GM20000 (cell line): ENCODE data around the gene KDM2A.

Experiments
- DNase-seq: peaks from one replicate; pipeline ENCODE4 v3.0.0; 2012; ENCODE audit warnings: low spot score
- TF ChIP-seq, protein P1 (sequence below): IDR thresholded peaks from 2 replicates; pipeline ENCODE4 v1.5.1; 2012; ENCODE audit warnings: mild to moderate bottlenecking, control low read depth; ENCODE audit errors: extremely low read depth, missing control alignments

The KDM2A gene

DNA sequence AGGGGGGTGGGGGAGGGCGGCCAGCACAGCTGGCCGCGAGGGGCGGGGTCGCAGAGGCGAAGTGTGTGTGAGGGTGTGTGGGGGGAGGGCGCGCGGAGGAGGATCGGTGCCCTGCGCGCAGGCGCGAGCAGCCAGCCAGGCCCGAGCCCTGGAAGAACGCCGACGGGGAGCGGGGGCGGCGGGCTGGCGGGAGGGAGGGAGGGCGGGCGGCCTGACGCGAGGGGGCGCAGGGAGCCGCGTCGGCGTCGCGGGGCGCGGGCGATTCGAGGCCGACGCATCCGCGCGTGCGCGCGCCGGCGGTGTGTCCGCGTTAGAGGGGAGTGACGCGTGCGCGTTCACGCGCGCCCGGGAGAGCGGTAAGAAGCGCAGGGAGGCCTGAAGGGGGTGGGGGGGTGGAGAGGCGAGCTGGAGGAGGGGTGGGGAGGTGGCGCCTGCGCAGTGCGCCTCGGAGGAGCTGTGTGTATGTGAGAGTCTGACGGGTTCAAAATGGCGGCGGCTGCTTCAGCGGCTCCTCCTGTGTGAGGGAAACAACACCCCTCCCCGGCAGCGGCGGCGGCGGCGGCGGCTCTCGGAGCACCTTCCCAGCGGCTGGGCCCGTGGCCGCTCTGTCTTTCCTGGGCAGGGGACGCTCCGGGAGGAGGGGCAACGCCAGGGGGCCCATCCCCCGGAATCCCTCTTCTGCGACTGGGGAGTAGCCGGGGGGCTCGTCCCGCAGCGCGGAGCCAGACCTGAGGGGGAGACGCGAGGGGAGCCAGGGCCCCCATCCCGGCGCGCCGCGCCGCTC, at the start of gene KDM2A:
Gene KDM2A, plus strand, starts transcription at position 463 of the 784 bp plus-strand sequence. CDS start 2,054 bp downstream, outside the sequence.
- TF ChIP-seq, protein P1, sequence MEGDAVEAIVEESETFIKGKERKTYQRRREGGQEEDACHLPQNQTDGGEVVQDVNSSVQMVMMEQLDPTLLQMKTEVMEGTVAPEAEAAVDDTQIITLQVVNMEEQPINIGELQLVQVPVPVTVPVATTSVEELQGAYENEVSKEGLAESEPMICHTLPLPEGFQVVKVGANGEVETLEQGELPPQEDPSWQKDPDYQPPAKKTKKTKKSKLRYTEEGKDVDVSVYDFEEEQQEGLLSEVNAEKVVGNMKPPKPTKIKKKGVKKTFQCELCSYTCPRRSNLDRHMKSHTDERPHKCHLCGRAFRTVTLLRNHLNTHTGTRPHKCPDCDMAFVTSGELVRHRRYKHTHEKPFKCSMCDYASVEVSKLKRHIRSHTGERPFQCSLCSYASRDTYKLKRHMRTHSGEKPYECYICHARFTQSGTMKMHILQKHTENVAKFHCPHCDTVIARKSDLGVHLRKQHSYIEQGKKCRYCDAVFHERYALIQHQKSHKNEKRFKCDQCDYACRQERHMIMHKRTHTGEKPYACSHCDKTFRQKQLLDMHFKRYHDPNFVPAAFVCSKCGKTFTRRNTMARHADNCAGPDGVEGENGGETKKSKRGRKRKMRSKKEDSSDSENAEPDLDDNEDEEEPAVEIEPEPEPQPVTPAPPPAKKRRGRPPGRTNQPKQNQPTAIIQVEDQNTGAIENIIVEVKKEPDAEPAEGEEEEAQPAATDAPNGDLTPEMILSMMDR: no peak
- DNase-seq: peak; percentile 100

DNA sequence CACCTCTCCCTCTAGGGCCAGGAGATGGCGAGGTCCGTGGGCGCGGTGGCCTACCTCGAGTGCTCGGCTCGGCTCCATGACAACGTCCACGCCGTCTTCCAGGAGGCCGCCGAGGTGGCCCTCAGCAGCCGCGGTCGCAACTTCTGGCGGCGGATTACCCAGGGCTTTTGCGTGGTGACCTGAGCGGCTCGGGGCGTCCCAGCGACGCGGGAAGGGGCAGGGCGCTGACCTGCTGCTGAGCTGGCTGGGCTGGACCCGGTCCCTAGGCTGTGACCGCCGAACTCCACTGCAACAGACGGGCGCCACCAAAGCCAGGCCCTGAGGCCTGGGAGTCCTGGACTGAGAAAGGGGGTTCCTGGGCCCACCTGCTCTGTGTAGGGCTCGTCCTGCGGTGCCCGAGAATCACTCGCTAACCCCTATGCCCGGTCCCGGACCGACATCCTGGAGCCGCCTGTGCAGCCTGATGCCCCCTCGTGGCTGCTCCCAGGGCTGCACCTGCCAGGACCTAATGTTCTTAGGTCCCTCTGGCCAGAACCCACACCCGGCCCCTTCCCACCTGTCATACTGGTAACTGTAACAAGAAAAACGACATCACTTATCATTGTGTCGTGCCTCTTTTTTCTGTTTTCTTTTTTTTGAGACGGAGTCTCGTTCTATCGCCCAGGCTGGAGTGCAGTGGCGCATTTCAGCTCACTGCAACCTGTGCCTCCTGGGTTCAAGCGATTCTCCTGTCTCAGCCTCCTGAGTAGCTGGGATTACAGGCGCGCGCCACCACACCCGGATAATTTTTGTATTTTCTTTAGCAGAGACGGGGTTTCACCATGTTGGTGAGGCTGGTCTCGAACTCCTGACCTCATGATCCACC, 47.4 kb upstream of the KDM2A start:
- TF ChIP-seq, protein P1: peak; percentile 69

DNA sequence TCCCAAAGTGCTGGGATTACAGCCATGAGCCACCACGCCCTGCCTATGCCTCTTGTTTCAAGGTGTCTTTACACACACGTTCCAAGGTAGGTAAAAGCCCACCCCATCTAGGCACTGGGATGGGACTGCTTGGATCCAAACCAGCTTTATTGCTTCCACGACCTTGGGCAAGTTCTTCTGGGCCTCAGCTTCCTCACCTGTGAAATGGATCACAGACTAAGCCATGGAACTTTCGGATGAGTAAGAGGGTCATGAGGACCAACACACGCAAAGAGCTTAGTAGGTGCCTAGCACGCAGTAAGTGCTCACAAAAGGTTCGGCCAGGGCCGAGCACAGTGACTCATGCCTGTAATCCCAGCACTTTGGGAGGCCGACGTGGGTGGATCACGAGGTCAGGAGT, 46.8 kb upstream of the KDM2A start:
- TF ChIP-seq, protein P1: no peak

More for the DNA sequence above, 47.4 kb upstream of the KDM2A start:
- DNase-seq: peak; percentile 92

DNA sequence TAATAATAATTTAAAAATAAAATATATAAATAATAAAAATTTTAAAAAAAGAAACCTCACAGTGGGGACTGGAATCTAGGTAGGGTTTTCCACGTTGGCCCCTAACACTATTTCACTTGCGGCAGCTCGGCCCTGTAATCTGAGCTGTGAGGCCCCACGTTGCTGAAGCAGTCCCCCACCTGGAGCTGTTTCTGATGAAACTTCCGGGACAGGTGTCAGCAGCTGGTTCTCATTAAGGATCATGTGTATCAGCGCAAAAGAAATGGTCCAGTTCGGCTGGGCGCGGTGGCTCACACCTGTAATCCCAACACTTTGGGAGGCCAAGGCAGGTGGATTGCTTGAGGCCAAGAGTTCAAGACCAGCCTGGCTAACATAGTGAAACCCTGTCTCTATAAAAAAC, 45.2 kb upstream of the KDM2A start:
- TF ChIP-seq, protein P1: no peak
- no peak for DNase-seq

More for the DNA sequence above, 46.8 kb upstream of the KDM2A start:
- no peak for DNase-seq

DNA sequence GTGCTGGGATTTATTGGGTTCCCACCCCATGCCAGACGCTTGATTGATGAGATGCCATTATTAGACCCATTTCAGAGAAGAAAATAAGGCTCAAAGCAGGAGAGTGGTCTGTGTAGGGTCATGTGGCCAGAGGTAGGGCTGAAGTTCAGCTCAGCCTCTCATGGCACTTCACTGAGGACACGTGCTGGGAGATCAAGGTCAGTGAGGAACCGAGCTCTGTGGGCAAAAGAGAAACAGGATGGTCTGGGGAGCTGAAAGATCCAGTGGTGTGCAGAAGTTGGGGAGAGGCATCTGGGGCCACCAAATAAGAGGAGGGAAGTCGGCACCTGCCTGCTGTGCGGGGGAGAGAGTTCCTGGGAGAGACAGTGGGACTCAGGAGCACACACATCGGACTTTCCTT, 42.9 kb upstream of the KDM2A start:
- TF ChIP-seq, protein P1: no peak

DNA sequence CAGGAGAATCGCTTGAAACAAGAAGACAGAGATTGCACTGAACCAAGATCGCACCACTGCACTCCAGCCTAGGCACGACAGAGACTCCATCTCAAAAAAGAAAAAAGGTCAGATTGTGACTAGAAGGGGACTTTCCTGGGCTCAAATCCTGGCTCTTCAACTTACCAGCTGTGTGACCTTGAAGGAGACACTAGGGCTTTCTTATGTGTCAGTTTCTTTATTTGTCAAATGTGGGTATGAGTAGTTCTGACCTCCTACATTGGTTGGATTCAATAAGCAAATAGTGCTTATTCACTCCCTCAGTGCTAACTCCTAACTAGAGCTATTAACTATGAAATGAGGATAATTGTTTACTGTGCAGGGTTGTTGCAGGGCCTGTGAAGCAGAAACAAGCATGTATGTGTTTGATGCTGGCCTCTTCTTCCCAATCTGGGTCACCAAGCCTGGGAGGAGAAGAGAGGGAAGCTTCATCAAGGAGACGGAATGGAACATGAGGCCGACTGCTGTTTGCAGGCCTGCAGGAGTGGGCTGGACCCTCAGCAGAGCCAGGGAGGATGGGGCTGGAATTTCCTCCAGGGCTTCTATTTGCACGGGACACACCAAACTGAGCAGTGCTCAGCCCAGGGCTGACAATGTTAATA, 39.9 kb upstream of the KDM2A start:
- no peak for DNase-seq
- TF ChIP-seq, protein P1: no peak

More for the DNA sequence above, 42.9 kb upstream of the KDM2A start:
- no peak for DNase-seq
